GM18507 (cell line): ENCODE data around the gene CTCF.
A peak's percentile ranks its signal among the peaks of the same experiment; 100 is the strongest.
"Not testable (repeated sequence)": the region's sequence is repeated elsewhere in the genome, so short reads cannot be mapped to it uniquely, and the experiment has no call there.

Experiments used
- DNase-seq: peaks from one replicate; pipeline ENCODE4 v3.0.0; 2011; ENCODE audit warnings: low read depth; ENCODE audit not compliant: insufficient read length; ENCODE audit errors: extremely low spot score
- FAIRE-seq: peaks from 2 replicates; lab custom pipeline; 2011; peaks lifted over from hg19 to GRCh38; lab: Jason Lieb, UNC

The CTCF gene

GRCh38 chr16:67562526-67562917 lies at the start of gene CTCF:
Gene CTCF, plus strand, starts transcription at chr16:67562526. Its CDS starts 48,307 bp downstream, at chr16:67610833.
- no peak for FAIRE-seq
- DNase-seq, result no peak

GRCh38 chr16:67513892-67514291 lies 48.4 kb upstream of the CTCF start:
- FAIRE-seq, DNase-seq: not testable (repeated sequence)

- FAIRE-seq (peak; percentile 96), DNase-seq (no peak)
These were observed 47.9 kb upstream of the CTCF start for GRCh38 chr16:67514382-67514828.

GRCh38 chr16:67516296-67517154 lies 45.8 kb upstream of the CTCF start:
- DNase-seq (no peak), FAIRE-seq (no peak)

GRCh38 chr16:67517155-67517445 lies 45.2 kb upstream of the CTCF start:
- DNase-seq, result no peak
- FAIRE-seq, result peak; percentile 5

GRCh38 chr16:67517661-67518423 lies 44.5 kb upstream of the CTCF start:
- DNase-seq (no peak), FAIRE-seq (peak; percentile 84)

- no peak for FAIRE-seq
These were observed 43.6 kb upstream of the CTCF start for GRCh38 chr16:67518676-67519075.

GRCh38 chr16:67519242-67519641 lies 43.1 kb upstream of the CTCF start:
- no peak for FAIRE-seq
- no peak for DNase-seq

More at GRCh38 chr16:67518676-67519075, 43.6 kb upstream of the CTCF start:
- DNase-seq, result no peak

- peak; percentile 84 for DNase-seq
- peak; percentile 98 for FAIRE-seq
These were observed 41.1 kb upstream of the CTCF start for GRCh38 chr16:67521095-67521804.

GRCh38 chr16:67525176-67525860 lies 37.0 kb upstream of the CTCF start:
- no peak for FAIRE-seq
- no peak for DNase-seq

- FAIRE-seq (no peak), DNase-seq (no peak)
These were observed 36.1 kb upstream of the CTCF start for GRCh38 chr16:67526149-67526791.

GRCh38 chr16:67528222-67528869 lies 34.0 kb upstream of the CTCF start, which contains the start of gene RIPOR1:
Gene RIPOR1, plus strand, starts transcription at chr16:67528829. Its CDS starts 9,618 bp downstream, at chr16:67538447.
- no peak for DNase-seq
- FAIRE-seq, result no peak

- FAIRE-seq, result no peak
- DNase-seq, result no peak
These were observed 33.3 kb upstream of the CTCF start for GRCh38 chr16:67528870-67529581.

- no peak for FAIRE-seq
- DNase-seq, result no peak
These were observed 32.7 kb upstream of the CTCF start for GRCh38 chr16:67529582-67530012.

- DNase-seq, result no peak
- FAIRE-seq, result no peak
These were observed 32.0 kb upstream of the CTCF start for GRCh38 chr16:67530013-67530939.

GRCh38 chr16:67531247-67531646 lies 31.1 kb upstream of the CTCF start:
- no peak for FAIRE-seq
- DNase-seq, result no peak

GRCh38 chr16:67533024-67533560 lies 29.2 kb upstream of the CTCF start:
- FAIRE-seq, result no peak
- DNase-seq, result no peak
